Measurements from ENCODE around the gene IRF6. TPM values are rescaled to one million over a fixed set of nuclear protein-coding genes. Genes with fewer than 3 reads are reported as not detected.

IRF6 gene
- total RNA-seq, 4 donors from 2014 or later: 0.44 to 1.4 (median 1.0) TPM

- TF ChIP-seq, protein P1, sequence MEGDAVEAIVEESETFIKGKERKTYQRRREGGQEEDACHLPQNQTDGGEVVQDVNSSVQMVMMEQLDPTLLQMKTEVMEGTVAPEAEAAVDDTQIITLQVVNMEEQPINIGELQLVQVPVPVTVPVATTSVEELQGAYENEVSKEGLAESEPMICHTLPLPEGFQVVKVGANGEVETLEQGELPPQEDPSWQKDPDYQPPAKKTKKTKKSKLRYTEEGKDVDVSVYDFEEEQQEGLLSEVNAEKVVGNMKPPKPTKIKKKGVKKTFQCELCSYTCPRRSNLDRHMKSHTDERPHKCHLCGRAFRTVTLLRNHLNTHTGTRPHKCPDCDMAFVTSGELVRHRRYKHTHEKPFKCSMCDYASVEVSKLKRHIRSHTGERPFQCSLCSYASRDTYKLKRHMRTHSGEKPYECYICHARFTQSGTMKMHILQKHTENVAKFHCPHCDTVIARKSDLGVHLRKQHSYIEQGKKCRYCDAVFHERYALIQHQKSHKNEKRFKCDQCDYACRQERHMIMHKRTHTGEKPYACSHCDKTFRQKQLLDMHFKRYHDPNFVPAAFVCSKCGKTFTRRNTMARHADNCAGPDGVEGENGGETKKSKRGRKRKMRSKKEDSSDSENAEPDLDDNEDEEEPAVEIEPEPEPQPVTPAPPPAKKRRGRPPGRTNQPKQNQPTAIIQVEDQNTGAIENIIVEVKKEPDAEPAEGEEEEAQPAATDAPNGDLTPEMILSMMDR (IDR thresholded peaks at IDR 0.05): no peak
- DNase-seq (ENCODE audit: low spot score) (no peak), ATAC-seq (ENCODE audit: low FRiP score) (no peak)
Measured at GRCh38 chr1:209823143-209824041, 17.4 kb upstream of the IRF6 start.

GRCh38 chr1:209822706-209823105 lies 16.8 kb upstream of the IRF6 start:
- TF ChIP-seq, protein P1 (IDR thresholded peaks at IDR 0.05): no peak
- DNase-seq (ENCODE audit: low spot score): no peak
- ATAC-seq (ENCODE audit: low FRiP score): no peak

GRCh38 chr1:209820986-209821385 lies 15.0 kb upstream of the IRF6 start:
- ATAC-seq (ENCODE audit: low FRiP score): no peak
- no peak for DNase-seq (ENCODE audit: low spot score)
- TF ChIP-seq, protein P1 (IDR thresholded peaks at IDR 0.05): no peak

- no peak for ATAC-seq (ENCODE audit: low FRiP score)
- DNase-seq (ENCODE audit: low spot score): no peak
- TF ChIP-seq, protein P1 (IDR thresholded peaks at IDR 0.05): no peak
Measured at GRCh38 chr1:209819058-209819457, 13.1 kb upstream of the IRF6 start.

- no peak for DNase-seq (ENCODE audit: low spot score)
- TF ChIP-seq, protein P1 (IDR thresholded peaks at IDR 0.05): no peak
- ATAC-seq (ENCODE audit: low FRiP score): no peak
Measured at GRCh38 chr1:209817691-209818090, 11.7 kb upstream of the IRF6 start.

- ATAC-seq (ENCODE audit: low FRiP score) (no peak), DNase-seq (ENCODE audit: low spot score) (no peak)
- TF ChIP-seq, protein P1 (IDR thresholded peaks at IDR 0.05): no peak
Measured at GRCh38 chr1:209816923-209817322, 11.0 kb upstream of the IRF6 start.

GRCh38 chr1:209815931-209816341 lies 10.0 kb upstream of the IRF6 start:
- DNase-seq (ENCODE audit: low spot score) (no peak), ATAC-seq (ENCODE audit: low FRiP score) (no peak)
- TF ChIP-seq, protein P1 (IDR thresholded peaks at IDR 0.05): no peak
